Muscle of leg (tissue), 11 donors: Measurements from ENCODE around the gene PARN. TPM values are rescaled to one million over a fixed set of nuclear protein-coding genes. Genes with fewer than 3 reads are reported as not detected.

Experiments used
- DNase-seq: peaks from one replicate; pipeline ENCODE4 v3.0.0; 2013
- H3K27ac ChIP-seq: one replicate; pipeline ENCODE4 v1.5.1; 2013; ENCODE audit warnings: mild to moderate bottlenecking, low read length, control low read depth
- H3K27me3 ChIP-seq: one replicate; pipeline ENCODE4 v1.6.1; 2013; ENCODE audit warnings: low read length; ENCODE audit not compliant: control insufficient read depth, insufficient read depth
- H3K36me3 ChIP-seq: one replicate; pipeline ENCODE4 v1.6.1; 2013; ENCODE audit warnings: low read length; ENCODE audit not compliant: control insufficient read depth, insufficient read depth
- H3K4me1 ChIP-seq: one replicate; pipeline ENCODE4 v1.6.1; 2013; ENCODE audit warnings: low read length; ENCODE audit not compliant: control insufficient read depth, insufficient read depth
- H3K4me3 ChIP-seq: one replicate; pipeline ENCODE4 v1.5.1; 2013; ENCODE audit warnings: low read length, control low read depth
- H3K9me3 ChIP-seq: replicated peaks from 2 replicates; pipeline ENCODE4 v1.6.1; 2013; ENCODE audit warnings: low read depth, low read length; ENCODE audit not compliant: control insufficient read depth
- WGBS: methylation state at CpG from one replicate; pipeline ENCODE4 v1.1.5; 2013; ENCODE audit warnings: missing lambda C conversion rate; ENCODE audit not compliant: insufficient coverage; 5-methylcytosine and 5-hydroxymethylcytosine counted together
- polyA plus RNA-seq, 8 donors: library from polyadenylated mRNA; unstranded; fragments of 120-200 nt; gene quantifications; one replicate each; pipeline versions ENCODE4 v1.2.1 to v1.2.3, GENCODE V29; 2013; ENCODE audit warnings: inconsistent platforms in 1 of 8, low replicate concordance in 1 of 8; ENCODE audit not compliant: insufficient read length in 8 of 8, insufficient read depth in 1 of 8
- total RNA-seq: library from RNA; stranded (reverse); fragments of 120-200 nt; gene quantifications from one replicate; pipeline ENCODE4 v1.2.4, GENCODE V29; 2013

Gene PARN
- total and polyA plus RNA-seq, 9 donors = 13.6 to 18.0 (median 16.1) TPM

GRCh38 chr16:14475370-14476139 lies 154.5 kb downstream of the PARN start:
- Histone ChIP-seq H3K4me1 (no peaks in the 10 kb centered on the region), H3K36me3 (no peaks in the 10 kb centered on the region), H3K9me3 (peaks cover 5% of the 10 kb centered on the region), H3K27me3 (no peaks in the 10 kb centered on the region), H3K27ac (no peak overlapping the region), H3K4me3 (no peak overlapping the region)
- DNase-seq = no peak
- WGBS = 57% methylated on average over 3 of the region's 7 CpGs

DNA sequence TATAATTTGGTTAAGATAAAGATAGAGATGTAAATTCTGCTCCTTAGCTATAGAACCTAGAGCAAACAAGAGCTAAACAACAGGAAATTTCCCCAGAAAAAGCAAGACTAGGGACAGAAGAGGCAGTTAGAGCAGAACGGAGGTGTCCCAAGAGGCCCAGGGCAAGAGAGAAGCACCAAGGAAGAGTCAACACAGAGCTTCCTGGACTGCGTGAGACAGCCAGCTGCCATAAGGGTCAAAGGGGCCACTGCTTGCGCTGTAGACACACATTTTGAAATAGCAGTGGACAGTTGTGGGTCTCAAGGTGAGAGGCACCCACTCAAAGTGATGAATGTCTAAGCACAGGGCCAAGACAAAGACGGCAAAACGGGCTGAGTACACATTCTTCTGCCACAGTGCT lies 156.6 kb downstream of the PARN start:
- H3K9me3 ChIP-seq = no peaks in the 10 kb centered on the region
- 80% methylated on average over 3 of the region's 5 CpGs for WGBS
- H3K27ac ChIP-seq = no peak overlapping the region
- H3K27me3 ChIP-seq = no peaks in the 10 kb centered on the region
- H3K4me1 ChIP-seq = no peaks in the 10 kb centered on the region
- DNase-seq = no peak
- H3K36me3 ChIP-seq = no peaks in the 10 kb centered on the region
- no peak overlapping the region for H3K4me3 ChIP-seq

GRCh38 chr16:14472357-14472756 lies 157.7 kb downstream of the PARN start:
- no peaks in the 10 kb centered on the region for H3K27me3 ChIP-seq
- H3K27ac ChIP-seq = no peak overlapping the region
- no peaks in the 10 kb centered on the region for H3K36me3 ChIP-seq
- no peak for DNase-seq
- no CpG with 5 or more reads among the region's 2 CpGs for WGBS
- no peaks in the 10 kb centered on the region for H3K4me1 ChIP-seq
- no peak overlapping the region for H3K4me3 ChIP-seq
- H3K9me3 ChIP-seq = no peaks in the 10 kb centered on the region

- Histone ChIP-seq H3K36me3 (no peaks in the 10 kb centered on the region), H3K9me3 (no peaks in the 10 kb centered on the region), H3K27me3 (no peaks in the 10 kb centered on the region), H3K27ac (no peak overlapping the region), H3K4me1 (no peaks in the 10 kb centered on the region), H3K4me3 (no peak overlapping the region)
- DNase-seq = no peak
- WGBS = no CpG with 5 or more reads among the region's 2 CpGs
Measured at GRCh38 chr16:14470788-14471187, 159.3 kb downstream of the PARN start.

DNA sequence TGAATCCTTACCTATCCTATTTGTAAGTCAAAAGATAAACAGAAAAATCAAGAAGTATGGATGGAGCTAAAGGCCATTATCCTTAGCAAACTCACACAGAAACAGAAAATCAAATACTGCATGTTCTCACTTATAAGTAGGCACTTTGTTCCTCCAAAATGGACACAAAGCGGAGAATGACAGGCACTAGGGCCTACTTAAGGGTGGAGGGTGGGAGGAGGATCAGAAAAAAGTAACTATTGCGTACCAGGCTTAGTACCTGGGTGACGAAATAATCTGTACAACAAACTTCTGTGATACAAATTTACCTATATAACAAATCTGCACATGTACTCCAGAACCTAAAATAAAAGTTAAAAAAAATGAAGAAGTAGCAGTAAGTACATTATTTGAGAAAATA lies 164.3 kb downstream of the PARN start:
- Histone ChIP-seq H3K4me3 (no peak overlapping the region), H3K27ac (no peak overlapping the region), H3K27me3 (no peaks in the 10 kb centered on the region), H3K9me3 (peaks cover 6% of the 10 kb centered on the region), H3K36me3 (peaks cover 2% of the 10 kb centered on the region), H3K4me1 (no peaks in the 10 kb centered on the region)
- WGBS = no CpG with 5 or more reads among the region's 3 CpGs
- DNase-seq = no peak

DNA sequence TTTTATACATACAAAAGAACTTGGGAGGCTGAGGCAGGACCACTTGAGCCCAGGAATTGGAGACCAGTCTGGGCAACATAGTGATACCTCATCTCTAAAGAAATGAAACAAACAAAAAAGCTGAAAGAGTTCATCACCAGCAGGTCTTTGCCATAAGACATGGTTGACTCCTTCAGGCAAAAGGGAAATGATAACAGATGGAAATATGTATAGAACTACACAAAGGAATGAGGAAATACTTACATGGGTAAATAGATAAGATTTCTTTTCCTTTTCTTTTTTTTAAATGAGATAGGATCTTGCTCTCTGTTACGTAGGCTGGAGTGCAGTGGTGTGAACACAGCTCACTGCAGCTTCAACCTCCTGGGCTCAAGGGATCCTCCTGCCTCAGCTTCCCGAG lies 165.3 kb downstream of the PARN start:
- no peaks in the 10 kb centered on the region for H3K27me3 ChIP-seq
- 100% methylated on average over 1 of the region's 2 CpGs for WGBS
- H3K4me3 ChIP-seq = no peak overlapping the region
- peaks cover 3% of the 10 kb centered on the region for H3K36me3 ChIP-seq
- no peak for DNase-seq
- no peaks in the 10 kb centered on the region for H3K4me1 ChIP-seq
- no peak overlapping the region for H3K27ac ChIP-seq
- H3K9me3 ChIP-seq = peaks cover 6% of the 10 kb centered on the region

GRCh38 chr16:14464192-14464591 lies 165.9 kb downstream of the PARN start:
- Histone ChIP-seq H3K27me3 (no peaks in the 10 kb centered on the region), H3K36me3 (peaks cover 3% of the 10 kb centered on the region), H3K27ac (no peak overlapping the region), H3K4me3 (no peak overlapping the region), H3K4me1 (no peaks in the 10 kb centered on the region), H3K9me3 (peaks cover 6% of the 10 kb centered on the region)
- WGBS = no CpG with 5 or more reads among the region's 2 CpGs
- no peak for DNase-seq

- WGBS = 84% methylated on average over 2 of the region's 3 CpGs
- no peaks in the 10 kb centered on the region for H3K27me3 ChIP-seq
- peaks cover 6% of the 10 kb centered on the region for H3K9me3 ChIP-seq
- no peak overlapping the region for H3K4me3 ChIP-seq
- DNase-seq = no peak
- peaks cover 3% of the 10 kb centered on the region for H3K36me3 ChIP-seq
- no peaks in the 10 kb centered on the region for H3K4me1 ChIP-seq
- no peak overlapping the region for H3K27ac ChIP-seq
Measured at GRCh38 chr16:14462811-14463210, 167.2 kb downstream of the PARN start.

GRCh38 chr16:14460726-14461125 lies 169.3 kb downstream of the PARN start:
- peaks cover 3% of the 10 kb centered on the region for H3K36me3 ChIP-seq
- H3K4me3 ChIP-seq = no peak overlapping the region
- H3K27ac ChIP-seq = no peak overlapping the region
- H3K27me3 ChIP-seq = no peaks in the 10 kb centered on the region
- H3K9me3 ChIP-seq = peaks cover 6% of the 10 kb centered on the region
- H3K4me1 ChIP-seq = peaks cover 2% of the 10 kb centered on the region
- DNase-seq = no peak
- WGBS = no CpG with 5 or more reads among the region's 1 CpG

GRCh38 chr16:14458576-14458975 lies 171.5 kb downstream of the PARN start:
- no peak overlapping the region for H3K27ac ChIP-seq
- peaks cover 2% of the 10 kb centered on the region for H3K4me1 ChIP-seq
- H3K4me3 ChIP-seq = no peak overlapping the region
- 76% methylated on average over 3 of the region's 7 CpGs for WGBS
- H3K27me3 ChIP-seq = no peaks in the 10 kb centered on the region
- DNase-seq = no peak
- no peaks in the 10 kb centered on the region for H3K9me3 ChIP-seq
- H3K36me3 ChIP-seq = peaks cover 3% of the 10 kb centered on the region
